Neural cell (in vitro differentiated cells): ENCODE data around the gene MSANTD2. TPM values are rescaled to one million over a fixed set of nuclear protein-coding genes. Genes with fewer than 3 reads are reported as not detected.

Experiments used
- H2AFZ ChIP-seq: fragments of 200-600, 300-800 bp; sonication (generic), shearing (Covaris generic); 2 replicates; pipeline ENCODE4 v1.6.0; 2014; ENCODE audit warnings: low read depth, mild to moderate bottlenecking, antibody characterized with exemption, low read length, moderate library complexity
- H3F3A ChIP-seq: fragments of 200-600 bp; shearing (Covaris generic); 2 replicates; pipeline ENCODE4 v1.6.1; 2016; ENCODE audit warnings: mild to moderate bottlenecking, moderate library complexity, mixed read lengths, antibody characterized with exemption, low read length; ENCODE audit not compliant: insufficient read depth, poor library complexity, severe bottlenecking
- H3K27ac ChIP-seq: fragments of 200-600, 300-800 bp; sonication (generic), shearing (Covaris generic); 2 replicates; pipeline ENCODE4 v1.5.1; 2014; ENCODE audit warnings: mild to moderate bottlenecking, low read length, moderate library complexity
- H3K27me3 ChIP-seq: fragments of 300-800, 200-600 bp; sonication (generic), shearing (Covaris generic); 2 replicates; pipeline ENCODE4 v1.6.0; 2014; ENCODE audit warnings: mild to moderate bottlenecking, low read depth, low read length, moderate library complexity; ENCODE audit not compliant: insufficient read depth
- H3K36me3 ChIP-seq: fragments of 300-800, 200-600 bp; sonication (generic), shearing (Covaris generic); 2 replicates; pipeline ENCODE4 v1.5.1; 2014; ENCODE audit warnings: mild to moderate bottlenecking, antibody characterized with exemption, low read length, moderate library complexity; ENCODE audit not compliant: insufficient read depth
- H3K4me2 ChIP-seq: fragments of 300-800, 200-600 bp; sonication (generic), shearing (Covaris generic); 2 replicates; pipeline ENCODE4 v1.6.0; 2014; ENCODE audit warnings: mild to moderate bottlenecking, low read length
- H3K4me3 ChIP-seq: fragments of 300-800, 200-600 bp; sonication (generic), shearing (Covaris generic); 2 replicates; pipeline ENCODE4 v1.5.1; 2014; ENCODE audit warnings: mild to moderate bottlenecking, low read length, moderate library complexity
- H3K79me2 ChIP-seq: fragments of 200-600 bp; shearing (Covaris generic); replicated peaks from 2 replicates; pipeline ENCODE4 v1.6.0; 2014; ENCODE audit warnings: mild to moderate bottlenecking, low read length, moderate library complexity; ENCODE audit not compliant: insufficient read depth
- H3K9ac ChIP-seq: fragments of 300-800, 200-600 bp; sonication (generic), shearing (Covaris generic); 2 replicates; pipeline ENCODE4 v1.6.1; 2016; ENCODE audit warnings: mild to moderate bottlenecking, low read length, mixed read lengths
- H3K9me2 ChIP-seq: fragments of 200-600 bp; shearing (Covaris generic); 2 replicates; pipeline ENCODE4 v1.6.1; 2016; ENCODE audit warnings: mild to moderate bottlenecking, low read length, mixed read lengths; ENCODE audit not compliant: insufficient read depth
- H3K9me3 ChIP-seq: fragments of 200-600, 300-800 bp; sonication (generic), shearing (Covaris generic); 2 replicates; pipeline ENCODE4 v1.6.1; 2016; ENCODE audit warnings: mild to moderate bottlenecking, mixed run types, low read length, moderate library complexity, mixed read lengths
- H4K20me1 ChIP-seq: fragments of 200-600 bp; shearing (Covaris generic); 2 replicates; pipeline ENCODE4 v1.6.1; 2016; ENCODE audit warnings: mild to moderate bottlenecking, mixed run types; ENCODE audit not compliant: insufficient read depth
- CTCF ChIP-seq: fragments of 450-650 bp; IDR thresholded peaks from 2 replicates; pipeline ENCODE4 v1.5.1; 2014; ENCODE audit warnings: antibody characterized with exemption, mild to moderate bottlenecking, moderate library complexity; ENCODE audit not compliant: poor library complexity, severe bottlenecking
- EP300 ChIP-seq: fragments of 450-650 bp; conservative IDR thresholded peaks from 2 replicates; pipeline ENCODE4 v1.6.1; 2014; ENCODE audit warnings: antibody characterized with exemption, mild to moderate bottlenecking, moderate library complexity; ENCODE audit not compliant: poor library complexity, severe bottlenecking
- POLR2AphosphoS5 ChIP-seq: IDR thresholded peaks from 2 replicates; pipeline ENCODE4 v1.6.1; 2012
- REST ChIP-seq: IDR thresholded peaks from 2 replicates; pipeline ENCODE4 v1.6.1; 2012; ENCODE audit warnings: borderline replicate concordance
- SMC3 ChIP-seq: fragments of 450-650 bp; conservative IDR thresholded peaks from 2 replicates; pipeline ENCODE4 v1.6.1; 2014; ENCODE audit warnings: antibody characterized with exemption, mild to moderate bottlenecking, moderate library complexity; ENCODE audit not compliant: poor library complexity
- polyA plus RNA-seq: library from polyadenylated mRNA; depleted of rRNA; stranded (reverse); fragments of >200 nt; gene quantifications from 2 replicates; pipeline ENCODE4 v1.2.3, GENCODE V29; 2014

The MSANTD2 gene
- polyA plus RNA-seq, 1 donor from 2014 or later = 45.3 TPM

- H3F3A ChIP-seq = no peaks in the 10 kb centered on the region
- H3K4me2 ChIP-seq = no peak overlapping the region
- H3K27ac ChIP-seq = peak overlapping the region; percentile 81
- no peaks in the 10 kb centered on the region for H3K9me2 ChIP-seq
- no peaks in the 10 kb centered on the region for H3K9me3 ChIP-seq
- no peaks in the 10 kb centered on the region for H3K36me3 ChIP-seq
- no peaks in the 10 kb centered on the region for H3K27me3 ChIP-seq
- no peaks in the 10 kb centered on the region for H4K20me1 ChIP-seq
- H3K9ac ChIP-seq = peak overlapping the region; percentile 57
- peak overlapping the region; percentile 44 for H3K4me3 ChIP-seq
- TF ChIP-seq SMC3 (no peak), EP300 (no peak), REST (no peak)
- no peaks in the 10 kb centered on the region for H3K79me2 ChIP-seq
- no peak overlapping the region for H2AFZ ChIP-seq
Observed at GRCh38 chr11:124725719-124726105, 74.5 kb downstream of the MSANTD2 start.

GRCh38 chr11:124724979-124725718, 75.1 kb downstream of the MSANTD2 start:
- peak overlapping the region; percentile 57 for H3K9ac ChIP-seq
- H3K9me2 ChIP-seq = no peaks in the 10 kb centered on the region

More at GRCh38 chr11:124724979-124725718, 75.1 kb downstream of the MSANTD2 start:
- Histone ChIP-seq H3K36me3 (no peaks in the 10 kb centered on the region), H3F3A (no peaks in the 10 kb centered on the region), H3K27ac (peak overlapping the region; percentile 81), H4K20me1 (no peaks in the 10 kb centered on the region), H2AFZ (peak overlapping the region; percentile 36), H3K27me3 (peaks cover under 1% of the 10 kb centered on the region), H3K79me2 (no peaks in the 10 kb centered on the region), H3K4me3 (peak overlapping the region; percentile 44), H3K4me2 (peak overlapping the region; percentile 4), H3K9me3 (no peaks in the 10 kb centered on the region)
- peak; percentile 39 for TF ChIP-seq EP300
- TF ChIP-seq SMC3 = no peak
- TF ChIP-seq POLR2AphosphoS5 = peak; percentile 51
- no peak for TF ChIP-seq CTCF
